GM12873 (cell line): ENCODE results near the gene TTC12.

Source experiments
- CTCF ChIP-seq: IDR thresholded peaks from 2 replicates; pipeline ENCODE4 v1.5.1; 2012; ENCODE audit warnings: low read depth, mild to moderate bottlenecking, moderate library complexity, low read length, control low read depth; ENCODE audit not compliant: insufficient read depth; ENCODE audit errors: missing control alignments

Gene TTC12

DNA sequence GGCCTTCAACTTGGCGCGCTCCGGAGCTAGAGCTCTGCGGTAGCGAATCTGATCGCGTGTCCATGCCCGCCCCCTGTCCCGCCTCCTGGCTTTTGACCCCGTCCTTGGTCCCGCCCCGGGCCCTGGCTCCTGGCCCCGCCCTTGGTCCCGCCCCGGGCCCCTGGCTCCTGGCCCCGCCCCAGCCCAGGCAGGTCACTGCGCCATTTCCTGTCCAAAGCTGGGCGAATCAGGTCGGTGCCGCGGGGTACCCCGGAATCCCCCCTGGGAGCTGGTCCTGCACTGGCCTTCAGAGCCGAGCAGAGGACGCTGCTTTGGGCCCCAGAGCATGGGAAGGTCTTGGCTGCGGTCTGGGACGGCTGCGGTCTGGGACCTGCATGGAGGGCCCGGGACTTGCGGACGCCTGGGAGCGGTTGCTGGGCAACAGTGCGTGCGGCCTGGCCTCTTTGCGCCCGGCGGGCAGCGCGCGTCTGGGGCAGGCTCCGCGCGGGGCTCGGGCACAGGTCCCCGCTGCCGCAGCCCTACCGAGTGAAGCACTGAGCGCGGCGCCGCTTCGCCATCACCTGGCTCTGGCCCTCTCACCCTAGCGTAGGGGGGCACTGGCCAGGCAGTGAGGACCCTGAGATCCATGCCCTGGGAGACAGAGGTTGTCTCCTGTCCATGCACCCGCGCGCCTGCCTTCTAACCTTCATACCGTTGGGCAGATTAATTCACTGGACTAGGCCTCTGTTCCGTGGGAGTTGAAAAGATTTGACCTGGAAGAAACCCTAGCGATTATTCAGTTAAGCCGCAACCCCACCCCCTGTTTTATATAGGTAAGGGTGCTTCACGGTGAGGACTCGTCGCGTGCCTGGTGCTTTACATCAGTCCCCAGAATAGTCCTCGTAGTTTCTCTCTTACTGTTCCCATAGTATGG, at the start of gene TTC12:
Gene TTC12 (plus strand): TSS at position 195 of the 913 bp plus-strand sequence. CDS start 1,675 bp downstream, outside the sequence.
- TF ChIP-seq CTCF = no peak

DNA sequence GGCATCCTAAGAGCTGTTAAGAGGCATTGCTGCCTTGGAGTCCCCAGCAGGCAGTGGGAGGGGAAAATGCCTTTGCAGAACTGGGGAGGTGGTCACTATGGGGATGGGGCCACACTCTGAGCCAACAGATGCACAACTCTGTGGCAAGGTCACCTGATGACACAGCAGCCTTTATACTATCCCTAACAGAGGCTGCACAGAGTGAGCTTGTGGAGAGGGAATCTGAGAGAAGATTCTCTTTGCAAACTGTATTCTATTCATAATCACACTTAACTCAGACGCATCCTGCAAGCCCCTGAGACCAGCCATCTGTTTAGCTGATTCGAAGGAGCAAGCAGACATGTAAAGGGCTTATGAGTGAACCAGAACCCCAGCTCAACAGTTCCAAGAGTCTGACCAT, 49.0 kb upstream of the TTC12 start:
- TF ChIP-seq CTCF = no peak

- no peak for TF ChIP-seq CTCF
Observed at GRCh38 chr11:113267493-113267892, 46.9 kb upstream of the TTC12 start.

- no peak for TF ChIP-seq CTCF
Observed at GRCh38 chr11:113269096-113269495, 45.3 kb upstream of the TTC12 start.

DNA sequence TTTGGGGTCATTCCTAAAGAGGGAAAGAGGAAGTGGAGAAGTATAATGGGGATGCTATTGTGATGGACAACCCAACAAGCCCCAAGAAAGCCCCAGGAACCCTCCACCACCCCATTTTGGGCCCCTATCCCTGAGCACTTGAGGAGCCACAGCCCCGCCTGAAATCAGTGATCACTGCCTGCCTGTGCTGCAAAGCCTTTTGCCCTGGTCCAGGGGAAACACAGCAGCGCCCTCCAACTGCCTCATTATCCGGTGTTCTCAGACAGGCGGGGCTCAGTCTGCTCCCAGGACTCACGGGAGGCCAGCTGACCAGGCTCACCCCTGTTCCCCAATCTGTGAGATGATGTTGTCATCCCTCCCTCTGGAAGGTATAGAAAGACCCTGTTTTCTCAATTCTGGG, 44.7 kb upstream of the TTC12 start:
- TF ChIP-seq CTCF = no peak

GRCh38 chr11:113270080-113270479, 44.3 kb upstream of the TTC12 start:
- TF ChIP-seq CTCF = no peak

- no peak for TF ChIP-seq CTCF
Observed at GRCh38 chr11:113271551-113272245, 42.7 kb upstream of the TTC12 start.
